ENCODE measurements around the gene LENG9. TPM values are rescaled to one million over a fixed set of nuclear protein-coding genes. Genes with fewer than 3 reads are reported as not detected.

LENG9 gene
- total RNA-seq, 4 donors from 2014 or later, result 2.6 to 9.1 (median 4.5) TPM

DNA sequence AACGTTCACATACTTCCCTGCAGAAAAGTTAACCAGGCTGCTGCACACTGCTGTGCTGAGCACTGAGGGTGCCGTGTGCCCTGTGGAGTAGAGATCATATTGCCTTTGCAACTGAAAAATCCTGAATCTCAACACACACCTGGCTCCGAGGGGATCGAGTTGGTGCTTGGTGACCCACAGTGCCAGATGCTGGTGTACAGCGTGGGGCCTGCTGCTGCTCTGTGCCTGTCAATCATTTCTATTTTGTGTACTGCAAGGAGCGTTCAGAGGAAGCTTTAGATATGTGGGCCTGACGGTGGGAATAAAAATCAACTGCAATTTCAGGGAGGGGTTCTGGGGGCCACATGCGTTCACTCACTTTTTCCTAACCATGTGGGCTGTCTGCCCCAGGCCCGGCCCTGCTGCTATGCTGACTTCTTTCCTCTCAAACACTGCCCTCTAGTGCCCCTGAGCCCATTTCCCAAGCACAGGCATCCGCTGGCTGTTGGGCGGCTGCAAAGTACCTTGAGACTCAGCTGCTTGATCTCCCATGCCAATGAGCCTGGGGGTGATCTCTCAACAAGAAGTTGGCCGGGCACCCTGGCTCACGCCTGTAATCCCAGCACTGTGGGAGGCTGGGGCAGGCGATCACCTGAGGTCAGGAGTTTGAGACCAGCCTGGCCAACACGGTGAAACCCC, 24.3 kb downstream of the LENG9 start:
- WGBS, 2 donors (ENCODE audit: low coverage in 1 of 2), result 54% methylated on average over 5 of the region's 15 CpGs; no CpG with 5 or more reads in 1 of the 2 donors
- no peak for ATAC-seq
- TF ChIP-seq, protein P1, sequence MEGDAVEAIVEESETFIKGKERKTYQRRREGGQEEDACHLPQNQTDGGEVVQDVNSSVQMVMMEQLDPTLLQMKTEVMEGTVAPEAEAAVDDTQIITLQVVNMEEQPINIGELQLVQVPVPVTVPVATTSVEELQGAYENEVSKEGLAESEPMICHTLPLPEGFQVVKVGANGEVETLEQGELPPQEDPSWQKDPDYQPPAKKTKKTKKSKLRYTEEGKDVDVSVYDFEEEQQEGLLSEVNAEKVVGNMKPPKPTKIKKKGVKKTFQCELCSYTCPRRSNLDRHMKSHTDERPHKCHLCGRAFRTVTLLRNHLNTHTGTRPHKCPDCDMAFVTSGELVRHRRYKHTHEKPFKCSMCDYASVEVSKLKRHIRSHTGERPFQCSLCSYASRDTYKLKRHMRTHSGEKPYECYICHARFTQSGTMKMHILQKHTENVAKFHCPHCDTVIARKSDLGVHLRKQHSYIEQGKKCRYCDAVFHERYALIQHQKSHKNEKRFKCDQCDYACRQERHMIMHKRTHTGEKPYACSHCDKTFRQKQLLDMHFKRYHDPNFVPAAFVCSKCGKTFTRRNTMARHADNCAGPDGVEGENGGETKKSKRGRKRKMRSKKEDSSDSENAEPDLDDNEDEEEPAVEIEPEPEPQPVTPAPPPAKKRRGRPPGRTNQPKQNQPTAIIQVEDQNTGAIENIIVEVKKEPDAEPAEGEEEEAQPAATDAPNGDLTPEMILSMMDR (IDR thresholded peaks at IDR 0.05), result peak in 1 of 4 experiments; percentile 40
- TF ChIP-seq EP300 (IDR thresholded peaks at IDR 0.05) (no peak), POLR2A (IDR thresholded peaks at IDR 0.05) (no peak), POLR2AphosphoS5 (IDR thresholded peaks at IDR 0.05) (no peak)
- H3K27me3 ChIP-seq, result no peaks in the 10 kb centered on the region
- peaks cover 0 to 36% (median 18%) of the 10 kb centered on the region in 3 donors for H3K4me1 ChIP-seq
- H3K36me3 ChIP-seq, result peaks cover 0 to 27% of the 10 kb centered on the region in 2 donors
- no peak overlapping the region for H3K4me3 ChIP-seq
- no peak overlapping the region for H3K27ac ChIP-seq
- no peaks in the 10 kb centered on the region for H3K9me3 ChIP-seq

DNA sequence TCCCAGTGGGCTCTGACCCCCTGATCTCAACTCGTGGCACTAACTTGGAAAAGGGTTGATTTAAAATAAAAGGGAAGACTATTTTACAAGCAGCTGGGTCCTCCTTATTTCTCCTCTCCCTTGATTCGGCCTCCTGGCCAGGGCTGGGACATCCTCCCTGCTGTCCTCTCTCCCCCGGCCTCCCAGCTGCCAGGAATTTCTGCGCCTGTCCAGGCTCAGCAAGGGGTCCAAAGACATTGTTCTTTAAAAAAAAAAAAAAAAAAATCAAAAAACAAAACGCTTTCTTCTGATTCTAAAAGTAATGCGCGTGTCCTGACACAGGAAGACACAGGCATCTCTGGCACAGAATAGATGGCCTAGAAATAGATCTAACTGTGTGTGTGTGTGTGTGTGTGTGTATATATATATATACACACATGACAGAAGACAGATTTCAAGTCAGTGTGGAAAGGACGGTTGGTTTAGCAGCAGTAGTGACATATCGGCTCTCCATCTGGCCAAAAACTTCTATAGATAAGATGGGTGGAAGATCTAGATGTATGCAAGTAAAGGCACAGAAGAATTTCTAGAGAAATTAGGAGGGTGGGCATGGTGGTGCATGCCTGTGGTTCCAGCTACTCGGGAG, 26.8 kb downstream of the LENG9 start:
- H3K27ac ChIP-seq, result peak overlapping the region in 1 of 4 donors; percentile 48
- TF ChIP-seq EP300 (IDR thresholded peaks at IDR 0.05), result no peak
- no peak for TF ChIP-seq POLR2A (IDR thresholded peaks at IDR 0.05)
- TF ChIP-seq, protein P1 (IDR thresholded peaks at IDR 0.05), result no peak
- TF ChIP-seq POLR2AphosphoS5 (IDR thresholded peaks at IDR 0.05), result no peak
- H3K4me1 ChIP-seq, result peaks cover 0 to 45% (median 20%) of the 10 kb centered on the region in 3 donors
- no peak for ATAC-seq
- no peak overlapping the region for H3K4me3 ChIP-seq
- 70 to 84% methylated on average over 7 to 9 of the region's 10 CpGs for WGBS, 2 donors (ENCODE audit: low coverage in 1 of 2)
- H3K27me3 ChIP-seq, result peaks cover 8% of the 10 kb centered on the region
- peaks cover 0 to 6% of the 10 kb centered on the region in 2 donors for H3K36me3 ChIP-seq
- H3K9me3 ChIP-seq, result no peaks in the 10 kb centered on the region

DNA sequence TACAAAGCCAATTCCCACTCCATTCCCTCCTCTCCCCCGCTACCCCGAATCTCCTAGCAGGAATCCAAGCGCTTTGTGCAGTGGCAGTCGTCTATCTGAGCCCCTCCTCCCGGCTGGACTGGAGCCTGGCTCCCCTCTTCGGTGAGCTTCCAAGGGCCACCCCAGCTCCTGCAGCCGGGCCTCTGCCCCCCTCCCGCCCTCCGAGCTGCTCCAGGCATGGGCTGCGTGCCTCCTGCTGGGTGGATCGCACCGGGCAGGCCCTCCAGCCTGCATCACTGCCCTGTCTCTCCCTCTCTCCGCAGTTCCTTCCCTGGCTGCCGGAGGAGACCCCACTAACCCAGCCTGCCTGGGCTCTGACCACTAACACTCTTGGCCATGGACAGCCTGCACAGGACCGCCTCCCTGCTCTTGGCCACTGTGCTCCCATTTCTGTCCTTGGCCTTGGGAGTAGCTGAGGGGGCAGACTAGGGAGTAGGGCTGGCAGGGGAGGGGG, 27.5 kb downstream of the LENG9 start:
- WGBS, 2 donors (ENCODE audit: low coverage in 1 of 2), result 0 to 18% methylated on average over 2 to 12 of the region's 15 CpGs

DNA sequence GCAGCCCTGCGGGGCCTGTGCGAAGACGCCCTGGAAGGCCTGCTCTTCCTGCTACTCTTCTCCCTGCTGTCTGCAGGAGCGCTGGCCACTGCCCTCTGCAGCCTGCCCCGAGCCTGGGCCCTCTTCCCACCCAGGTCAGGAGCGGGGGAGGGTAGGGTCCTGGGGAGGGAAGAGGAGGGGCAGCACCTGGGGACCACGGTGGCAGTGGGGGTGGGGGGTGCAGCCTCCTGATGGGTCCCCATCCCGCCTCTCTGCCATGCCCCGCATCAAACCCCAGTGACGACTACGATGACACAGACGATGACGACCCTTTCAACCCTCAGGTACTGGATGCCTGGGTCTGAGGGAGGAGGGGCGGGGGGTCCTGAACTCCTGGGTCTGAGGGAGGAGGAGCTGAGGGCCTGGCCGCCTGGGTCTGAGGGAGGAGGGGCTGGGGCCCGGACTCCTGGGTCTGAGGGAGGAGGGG, 28.0 kb downstream of the LENG9 start:
- Histone ChIP-seq H3K27ac (peak overlapping the region in 1 of 4 donors; percentile 48), H3K36me3 (peaks cover 0 to 6% of the 10 kb centered on the region in 2 donors), H3K27me3 (peaks cover 19% of the 10 kb centered on the region), H3K4me3 (no peak overlapping the region), H3K9me3 (no peaks in the 10 kb centered on the region), H3K4me1 (peaks cover 0 to 57% (median 26%) of the 10 kb centered on the region in 3 donors)
- WGBS, 2 donors (ENCODE audit: low coverage in 1 of 2), result 0% methylated on average over 1 of the region's 16 CpGs; no CpG with 5 or more reads in 1 of the 2 donors
- TF ChIP-seq POLR2AphosphoS5 (IDR thresholded peaks at IDR 0.05), result no peak
- TF ChIP-seq EP300 (IDR thresholded peaks at IDR 0.05), result no peak
- no peak for TF ChIP-seq POLR2A (IDR thresholded peaks at IDR 0.05)
- TF ChIP-seq, protein P1 (IDR thresholded peaks at IDR 0.05), result no peak
- ATAC-seq, result no peak

More for the DNA sequence above, 27.5 kb downstream of the LENG9 start:
- TF ChIP-seq POLR2A (IDR thresholded peaks at IDR 0.05) (no peak), EP300 (IDR thresholded peaks at IDR 0.05) (no peak), POLR2AphosphoS5 (IDR thresholded peaks at IDR 0.05) (no peak)
- TF ChIP-seq, protein P1 (IDR thresholded peaks at IDR 0.05), result no peak
- Histone ChIP-seq H3K36me3 (peaks cover 0 to 6% of the 10 kb centered on the region in 2 donors), H3K4me3 (no peak overlapping the region), H3K27ac (peak overlapping the region in 1 of 4 donors; percentile 48), H3K9me3 (no peaks in the 10 kb centered on the region), H3K4me1 (peaks cover 0 to 52% (median 21%) of the 10 kb centered on the region in 3 donors), H3K27me3 (peaks cover 14% of the 10 kb centered on the region)
- no peak for ATAC-seq

All from gastroesophageal sphincter (tissue), 4 donors.